Large intestine (tissue), 3 donors: ENCODE data around the gene SLC38A9. TPM values are rescaled to one million over a fixed set of nuclear protein-coding genes. Genes with fewer than 3 reads are reported as not detected.
A peak's percentile ranks its signal among the peaks of the same experiment; 100 is the strongest.

ENCODE experiments used
- DNase-seq, 2 donors: peaks; one replicate each; pipeline versions ENCODE4 v3.0.0 to v3.0.0-alpha.2; 2013
- H3K27ac ChIP-seq: one replicate; pipeline ENCODE4 v1.5.1; 2013; ENCODE audit warnings: low read length
- H3K27me3 ChIP-seq: 2 replicates; pipeline ENCODE4 v1.6.1; 2013; ENCODE audit warnings: low read length; ENCODE audit not compliant: control insufficient read depth, insufficient read depth
- H3K36me3 ChIP-seq: 2 replicates; pipeline ENCODE4 v1.6.1; 2013; ENCODE audit warnings: low read length; ENCODE audit not compliant: control insufficient read depth, insufficient read depth
- H3K4me1 ChIP-seq: one replicate; pipeline ENCODE4 v1.6.1; 2013; ENCODE audit warnings: low read length; ENCODE audit not compliant: control insufficient read depth, insufficient read depth
- H3K4me3 ChIP-seq: one replicate; pipeline ENCODE4 v1.5.1; 2013; ENCODE audit warnings: low read length
- H3K9me3 ChIP-seq: one replicate; pipeline ENCODE4 v1.6.1; 2013; ENCODE audit warnings: mild to moderate bottlenecking, low read depth, low read length, moderate library complexity; ENCODE audit not compliant: control insufficient read depth
- WGBS: methylation state at CpG from one replicate; pipeline ENCODE4 v1.1.5; 2013; ENCODE audit warnings: low lambda C conversion rate; ENCODE audit not compliant: insufficient coverage; 5-methylcytosine and 5-hydroxymethylcytosine counted together
- polyA plus RNA-seq: library from polyadenylated mRNA; unstranded; fragments of 120-200 nt; gene quantifications from one replicate; pipeline ENCODE4 v1.2.1, GENCODE V29; 2013

The SLC38A9 gene
- polyA plus RNA-seq, 1 donor, result 25.9 TPM

GRCh38 chr5:55691265-55692105 lies 20.6 kb downstream of the SLC38A9 start:
- Histone ChIP-seq H3K9me3 (no peaks in the 10 kb centered on the region), H3K27me3 (no peaks in the 10 kb centered on the region), H3K4me1 (peaks cover 9% of the 10 kb centered on the region), H3K36me3 (no peaks in the 10 kb centered on the region), H3K27ac (no peak overlapping the region), H3K4me3 (no peak overlapping the region)
- DNase-seq, result peak in 1 of 2 donors; percentile 34
- WGBS, result no CpG with 5 or more reads among the region's 2 CpGs

GRCh38 chr5:55682071-55682470 lies 30.1 kb downstream of the SLC38A9 start:
- Histone ChIP-seq H3K4me3 (no peak overlapping the region), H3K9me3 (no peaks in the 10 kb centered on the region), H3K36me3 (no peaks in the 10 kb centered on the region), H3K4me1 (no peaks in the 10 kb centered on the region), H3K27ac (no peak overlapping the region), H3K27me3 (no peaks in the 10 kb centered on the region)
- DNase-seq, result no peak
- no CpG with 5 or more reads among the region's 1 CpG for WGBS

- Histone ChIP-seq H3K27ac (no peak overlapping the region), H3K9me3 (no peaks in the 10 kb centered on the region), H3K36me3 (no peaks in the 10 kb centered on the region), H3K27me3 (no peaks in the 10 kb centered on the region), H3K4me3 (no peak overlapping the region), H3K4me1 (no peaks in the 10 kb centered on the region)
- WGBS, result no CpG with 5 or more reads among the region's 1 CpG
- no peak for DNase-seq
These were observed 30.8 kb downstream of the SLC38A9 start for GRCh38 chr5:55681301-55681700.

- no peaks in the 10 kb centered on the region for H3K9me3 ChIP-seq
- WGBS, result no CpG with 5 or more reads among the region's 2 CpGs
- H3K4me1 ChIP-seq, result no peaks in the 10 kb centered on the region
- no peak overlapping the region for H3K4me3 ChIP-seq
- H3K27me3 ChIP-seq, result no peaks in the 10 kb centered on the region
- no peak for DNase-seq
- no peak overlapping the region for H3K27ac ChIP-seq
- no peaks in the 10 kb centered on the region for H3K36me3 ChIP-seq
These were observed 31.8 kb downstream of the SLC38A9 start for GRCh38 chr5:55680353-55680752.

- 0% methylated on average over 1 of the region's 1 CpG for WGBS
These were observed 32.6 kb downstream of the SLC38A9 start for GRCh38 chr5:55679556-55679955.

GRCh38 chr5:55675119-55675518 lies 37.0 kb downstream of the SLC38A9 start:
- WGBS, result 100% methylated on average over 1 of the region's 1 CpG
- Histone ChIP-seq H3K36me3 (peaks cover 4% of the 10 kb centered on the region), H3K9me3 (no peaks in the 10 kb centered on the region), H3K4me1 (no peaks in the 10 kb centered on the region), H3K27me3 (no peaks in the 10 kb centered on the region), H3K27ac (no peak overlapping the region), H3K4me3 (no peak overlapping the region)
- DNase-seq, result no peak

More at GRCh38 chr5:55679556-55679955, 32.6 kb downstream of the SLC38A9 start:
- no peaks in the 10 kb centered on the region for H3K9me3 ChIP-seq
- H3K27ac ChIP-seq, result no peak overlapping the region
- H3K4me3 ChIP-seq, result no peak overlapping the region
- H3K27me3 ChIP-seq, result no peaks in the 10 kb centered on the region
- H3K4me1 ChIP-seq, result no peaks in the 10 kb centered on the region
- no peaks in the 10 kb centered on the region for H3K36me3 ChIP-seq
- DNase-seq, result no peak

- WGBS, result no CpG with 5 or more reads among the region's 2 CpGs
- no peak for DNase-seq
- Histone ChIP-seq H3K9me3 (no peaks in the 10 kb centered on the region), H3K27me3 (no peaks in the 10 kb centered on the region), H3K4me1 (no peaks in the 10 kb centered on the region), H3K27ac (no peak overlapping the region), H3K4me3 (no peak overlapping the region), H3K36me3 (peaks cover 4% of the 10 kb centered on the region)
These were observed 37.8 kb downstream of the SLC38A9 start for GRCh38 chr5:55674340-55674739.

- WGBS, result no CpG with 5 or more reads among the region's 2 CpGs
- Histone ChIP-seq H3K9me3 (no peaks in the 10 kb centered on the region), H3K27ac (no peak overlapping the region), H3K36me3 (peaks cover 10% of the 10 kb centered on the region), H3K27me3 (no peaks in the 10 kb centered on the region), H3K4me3 (no peak overlapping the region), H3K4me1 (no peaks in the 10 kb centered on the region)
- no peak for DNase-seq
These were observed 39.6 kb downstream of the SLC38A9 start for GRCh38 chr5:55672477-55672911.

- Histone ChIP-seq H3K36me3 (peaks cover 10% of the 10 kb centered on the region), H3K27ac (no peak overlapping the region), H3K9me3 (no peaks in the 10 kb centered on the region), H3K27me3 (no peaks in the 10 kb centered on the region), H3K4me3 (no peak overlapping the region), H3K4me1 (no peaks in the 10 kb centered on the region)
- WGBS, result no CpG with 5 or more reads among the region's 1 CpG
- no peak for DNase-seq
These were observed 40.1 kb downstream of the SLC38A9 start for GRCh38 chr5:55671975-55672374.

- Histone ChIP-seq H3K4me3 (no peak overlapping the region), H3K4me1 (no peaks in the 10 kb centered on the region), H3K27me3 (no peaks in the 10 kb centered on the region), H3K9me3 (no peaks in the 10 kb centered on the region), H3K27ac (no peak overlapping the region), H3K36me3 (peaks cover 12% of the 10 kb centered on the region)
- DNase-seq, result peak in 1 of 2 donors; percentile 1
These were observed 43.8 kb downstream of the SLC38A9 start for GRCh38 chr5:55668356-55668755.

GRCh38 chr5:55667938-55668337 lies 44.2 kb downstream of the SLC38A9 start:
- no CpG with 5 or more reads among the region's 3 CpGs for WGBS
- no peak overlapping the region for H3K27ac ChIP-seq

More at GRCh38 chr5:55667938-55668337, 44.2 kb downstream of the SLC38A9 start:
- H3K36me3 ChIP-seq, result peaks cover 13% of the 10 kb centered on the region
- no peaks in the 10 kb centered on the region for H3K27me3 ChIP-seq
- H3K9me3 ChIP-seq, result no peaks in the 10 kb centered on the region
- H3K4me3 ChIP-seq, result no peak overlapping the region
- H3K4me1 ChIP-seq, result no peaks in the 10 kb centered on the region
- no peak for DNase-seq
